Spleen (tissue), 7 donors: ENCODE measurements around the gene CFAP20.

ENCODE experiments used
- CTCF ChIP-seq, 11 experiments: fragments of 200-600 bp in 7 of 11; fragments of 450-650 bp in 4 of 11; sonication (generic) in 4 of 11; IDR thresholded peaks in 8 of 11; conservative IDR thresholded peaks in 3 of 11; 1 replicate in 7 of 11; 2 replicates in 4 of 11; pipeline versions ENCODE4 v1.4.0 to v1.8.0; 2016 to 2021; ENCODE audit warnings: antibody characterized with exemption in 11 of 11, inconsistent platforms in 4 of 11, mild to moderate bottlenecking in 1 of 11
- POLR2A ChIP-seq, 3 donors: fragments of 450-650 bp; IDR thresholded peaks; one replicate each; pipeline ENCODE4 v1.5.1; 2017; ENCODE audit warnings: antibody characterized with exemption in 3 of 3, mild to moderate bottlenecking in 1 of 3
- POLR2AphosphoS5 ChIP-seq, 3 donors: sonication (generic); formaldehyde crosslinking; IDR thresholded peaks; one replicate each; pipeline ENCODE4 v1.5.1; 2017; ENCODE audit warnings: antibody characterized with exemption in 3 of 3
- donor health status: DM: no; HTN: no; CAD: no; lungs with moderate emphysema.
- donor health status: DM: no; HTN: no; CAD: no.
- donor health status: DM: no; HTN: no; CAD: no.

GRCh38 chr16:58074657-58075056 is 54.5 kb downstream of the CFAP20 start:
- no peak for TF ChIP-seq CTCF (IDR thresholded peaks at IDR 0.05 in 8 of 11, conservative IDR thresholded peaks at IDR 0.05 in 3 of 11)
- TF ChIP-seq POLR2A (IDR thresholded peaks at IDR 0.05): no peak
- TF ChIP-seq POLR2AphosphoS5 (IDR thresholded peaks at IDR 0.05): no peak
